Tibial artery (tissue), 4 donors: ENCODE measurements around the gene MED26.
"Not testable (repeated sequence)": the region's sequence is repeated elsewhere in the genome, so short reads cannot be mapped to it uniquely, and the experiment has no call there.

Experiments used
- DNase-seq, 2 donors: peaks; one replicate each; pipeline ENCODE4 v3.0.0-alpha.2; 2019
- H3K27ac ChIP-seq, 2 donors: fragments of 200-600 bp; sonication (generic) in 1 of 2; 1 replicate in 1 of 2; 2 replicates in 1 of 2; pipeline ENCODE4 v1.5.1; 2018 to 2019; ENCODE audit warnings: mild to moderate bottlenecking in 1 of 2
- H3K27me3 ChIP-seq, 2 donors: fragments of 200-600 bp; sonication (generic) in 1 of 2; one replicate each; pipeline versions ENCODE4 v1.5.1 to v1.6.0; 2016 to 2019
- H3K36me3 ChIP-seq, 3 donors: fragments of 200-600 bp; sonication (generic) in 2 of 3; one replicate each; pipeline ENCODE4 v1.5.1; 2016 to 2019; ENCODE audit warnings: mild to moderate bottlenecking in 2 of 3
- H3K4me1 ChIP-seq, 4 donors: fragments of 200-600 bp; sonication (generic) in 2 of 4; 1 replicate in 3 of 4; 2 replicates in 1 of 4; pipeline ENCODE4 v1.5.1; 2016 to 2019
- H3K4me3 ChIP-seq, 2 donors: fragments of 200-600 bp; sonication (generic) in 1 of 2; 1 replicate in 1 of 2; 2 replicates in 1 of 2; pipeline ENCODE4 v1.5.1; 2018 to 2019; ENCODE audit warnings: mild to moderate bottlenecking in 2 of 2
- H3K9me3 ChIP-seq, 3 donors: fragments of 200-600 bp; sonication (generic) in 1 of 3; one replicate each; pipeline ENCODE4 v1.5.1; 2016 to 2019
- intact Hi-C: fragments of 100-400 bp; cut with DNase I; formaldehyde crosslinking; loops from one replicate; pipeline ENCODE4 v1.15.0; 2023; ENCODE audit warnings: low total_unique reads
- TF ChIP-seq, protein P1 (sequence below), 2 experiments: fragments of 200-600 bp in 1 of 2; fragments of 450-650 bp in 1 of 2; IDR thresholded peaks; one replicate each; pipeline ENCODE4 v1.5.1; 2017 to 2019; ENCODE audit warnings: antibody characterized with exemption in 2 of 2, mild to moderate bottlenecking in 1 of 2, moderate library complexity in 1 of 2

Gene MED26

DNA sequence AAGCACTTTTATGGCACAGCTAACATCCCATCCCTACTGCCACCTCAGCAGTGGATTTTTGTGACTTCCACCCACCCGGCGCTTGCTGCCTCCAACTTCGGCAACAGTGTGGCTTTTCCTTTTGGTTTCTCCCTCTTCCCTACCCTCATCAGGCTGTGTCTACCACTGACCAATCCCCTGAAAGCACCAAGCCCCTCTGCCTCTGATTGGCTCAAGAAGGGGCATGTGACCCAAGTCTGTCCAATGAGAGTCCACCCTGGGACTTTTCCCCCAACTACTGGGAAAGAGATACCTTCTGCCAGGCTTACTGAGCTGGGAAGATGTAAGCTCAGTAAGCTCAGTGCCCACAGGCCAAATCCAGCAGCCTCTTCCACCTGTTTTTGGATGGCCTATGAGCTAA, 26.1 kb upstream of the MED26 start:
- intact Hi-C loops, result no loop called here
- H3K27ac ChIP-seq, result no peak overlapping the region
- peaks cover 0 to 24% (median 19%) of the 10 kb centered on the region in 4 donors for H3K4me1 ChIP-seq
- TF ChIP-seq, protein P1, sequence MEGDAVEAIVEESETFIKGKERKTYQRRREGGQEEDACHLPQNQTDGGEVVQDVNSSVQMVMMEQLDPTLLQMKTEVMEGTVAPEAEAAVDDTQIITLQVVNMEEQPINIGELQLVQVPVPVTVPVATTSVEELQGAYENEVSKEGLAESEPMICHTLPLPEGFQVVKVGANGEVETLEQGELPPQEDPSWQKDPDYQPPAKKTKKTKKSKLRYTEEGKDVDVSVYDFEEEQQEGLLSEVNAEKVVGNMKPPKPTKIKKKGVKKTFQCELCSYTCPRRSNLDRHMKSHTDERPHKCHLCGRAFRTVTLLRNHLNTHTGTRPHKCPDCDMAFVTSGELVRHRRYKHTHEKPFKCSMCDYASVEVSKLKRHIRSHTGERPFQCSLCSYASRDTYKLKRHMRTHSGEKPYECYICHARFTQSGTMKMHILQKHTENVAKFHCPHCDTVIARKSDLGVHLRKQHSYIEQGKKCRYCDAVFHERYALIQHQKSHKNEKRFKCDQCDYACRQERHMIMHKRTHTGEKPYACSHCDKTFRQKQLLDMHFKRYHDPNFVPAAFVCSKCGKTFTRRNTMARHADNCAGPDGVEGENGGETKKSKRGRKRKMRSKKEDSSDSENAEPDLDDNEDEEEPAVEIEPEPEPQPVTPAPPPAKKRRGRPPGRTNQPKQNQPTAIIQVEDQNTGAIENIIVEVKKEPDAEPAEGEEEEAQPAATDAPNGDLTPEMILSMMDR (IDR thresholded peaks at IDR 0.05), result no peak
- peaks cover 61 to 94% (median 76%) of the 10 kb centered on the region in 3 donors for H3K36me3 ChIP-seq
- no peaks in the 10 kb centered on the region for H3K27me3 ChIP-seq
- H3K4me3 ChIP-seq, result no peak overlapping the region
- no peak for DNase-seq
- no peaks in the 10 kb centered on the region for H3K9me3 ChIP-seq

DNA sequence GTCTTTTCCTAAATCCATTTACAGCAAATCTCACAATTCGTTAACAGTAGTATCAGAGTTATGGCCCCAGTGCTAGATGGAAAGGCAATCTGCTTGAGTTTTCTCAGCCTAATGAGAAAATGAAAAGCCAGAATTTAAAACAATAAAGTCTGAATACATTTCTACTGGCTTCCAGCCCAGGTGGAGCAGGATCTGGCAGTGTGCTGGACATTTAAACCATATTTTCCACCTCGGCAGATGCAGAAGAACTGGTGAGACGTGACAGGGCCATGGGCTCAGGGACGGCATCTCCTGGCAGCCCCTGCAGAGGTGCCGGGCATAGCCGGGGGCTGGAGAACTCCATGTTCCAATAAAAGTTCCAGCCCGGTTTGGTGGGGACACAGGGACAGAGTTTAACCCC, 24.9 kb upstream of the MED26 start:
- Histone ChIP-seq H3K27me3 (no peaks in the 10 kb centered on the region), H3K36me3 (peaks cover 68 to 93% (median 80%) of the 10 kb centered on the region in 3 donors), H3K4me3 (no peak overlapping the region), H3K27ac (no peak overlapping the region), H3K4me1 (peaks cover 0 to 11% (median 6%) of the 10 kb centered on the region in 4 donors), H3K9me3 (no peaks in the 10 kb centered on the region)
- intact Hi-C loops, result no loop called here
- TF ChIP-seq, protein P1 (IDR thresholded peaks at IDR 0.05), result no peak
- no peak for DNase-seq

DNA sequence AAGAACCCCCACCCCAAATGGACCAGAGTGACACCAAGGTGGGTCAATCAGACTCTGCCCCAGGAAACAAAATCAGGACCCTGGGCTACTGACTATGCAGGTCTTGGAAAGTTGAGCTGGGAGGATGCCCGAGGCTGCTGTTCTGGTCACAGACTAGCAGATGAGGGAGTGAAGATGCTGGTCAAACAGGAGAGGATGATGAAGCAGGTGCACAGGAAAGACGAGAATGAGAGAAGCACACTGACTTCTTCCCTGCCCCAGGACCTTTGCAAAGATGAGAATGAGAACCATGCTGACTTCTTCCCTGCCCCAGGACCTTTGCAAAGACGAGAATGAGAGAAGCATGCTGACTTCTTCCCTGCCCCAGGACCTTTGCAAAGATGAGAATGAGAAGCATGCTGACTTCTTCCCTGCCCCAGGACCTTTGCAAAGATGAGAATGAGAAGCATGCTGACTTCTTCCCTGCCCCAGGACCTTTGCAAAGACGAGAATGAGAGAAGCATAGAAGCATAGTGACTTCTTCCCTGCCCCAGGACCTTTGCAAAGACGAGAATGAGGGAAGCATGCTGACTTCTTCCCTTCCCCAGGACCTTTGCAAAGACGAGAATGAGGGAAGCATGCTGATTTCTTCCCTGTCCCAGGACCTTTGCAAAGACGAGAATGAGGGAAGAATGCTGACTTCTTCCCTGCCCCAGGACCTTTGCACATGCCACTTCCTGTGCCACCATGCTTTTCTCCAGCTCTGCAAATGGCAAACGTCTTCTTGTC, 23.6 kb upstream of the MED26 start:
- H3K27me3 ChIP-seq, H3K27ac ChIP-seq, H3K9me3 ChIP-seq, DNase-seq, H3K4me1 ChIP-seq, H3K4me3 ChIP-seq, intact Hi-C loops: not testable (repeated sequence)
- peaks cover 67 to 93% (median 73%) of the 10 kb centered on the region in 3 donors for H3K36me3 ChIP-seq

DNA sequence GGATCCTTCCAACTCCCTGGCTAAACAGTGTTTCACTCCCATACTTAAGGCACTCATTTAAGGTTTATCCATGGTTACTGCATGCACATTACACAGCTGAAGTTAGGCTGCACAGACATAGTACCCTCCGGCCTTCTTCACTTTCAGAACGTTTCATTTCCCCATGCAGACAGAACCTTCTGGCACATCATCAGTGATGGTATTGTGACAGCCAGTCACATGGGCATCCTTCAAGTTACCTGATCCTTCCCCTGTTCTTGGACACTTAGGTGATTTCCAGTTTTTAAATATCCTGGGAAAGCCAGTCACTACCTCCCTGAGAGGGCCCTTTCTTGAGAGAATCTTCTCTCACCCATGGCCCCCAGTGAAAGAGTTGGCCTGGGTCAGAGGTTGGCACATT, 22.8 kb upstream of the MED26 start:
- intact Hi-C loops, result no loop called here
- no peaks in the 10 kb centered on the region for H3K4me1 ChIP-seq
- H3K4me3 ChIP-seq, result no peak overlapping the region
- TF ChIP-seq, protein P1 (IDR thresholded peaks at IDR 0.05), result no peak
- H3K36me3 ChIP-seq, result peaks cover 67 to 93% (median 73%) of the 10 kb centered on the region in 3 donors
- no peaks in the 10 kb centered on the region for H3K9me3 ChIP-seq
- no peak overlapping the region for H3K27ac ChIP-seq
- DNase-seq, result no peak
- no peaks in the 10 kb centered on the region for H3K27me3 ChIP-seq

DNA sequence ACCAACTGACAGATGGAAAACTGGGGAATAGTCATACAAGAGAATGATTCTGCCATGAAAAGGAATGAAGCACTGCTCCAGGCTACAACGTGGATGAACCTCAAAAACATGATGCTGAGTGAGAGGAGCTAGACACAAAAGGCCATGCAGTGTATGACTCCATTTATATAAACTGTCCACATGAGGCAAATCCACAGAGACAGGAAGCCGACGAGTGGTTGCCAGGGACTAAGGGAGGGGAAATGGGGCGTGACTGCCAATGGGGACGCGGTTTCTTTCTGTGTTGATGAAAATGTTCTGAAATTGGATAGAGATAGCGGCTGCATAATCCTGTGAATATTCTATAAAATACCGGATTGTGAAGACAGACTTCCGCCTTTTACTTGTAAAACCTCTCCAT, 21.7 kb upstream of the MED26 start:
- Histone ChIP-seq H3K27me3 (no peaks in the 10 kb centered on the region), H3K27ac (no peak overlapping the region), H3K9me3 (no peaks in the 10 kb centered on the region), H3K36me3 (peaks cover 67 to 93% (median 68%) of the 10 kb centered on the region in 3 donors), H3K4me3 (no peak overlapping the region), H3K4me1 (no peaks in the 10 kb centered on the region)
- intact Hi-C loops, result no loop called here
- DNase-seq, result peak in 1 of 2 donors; percentile 31
- TF ChIP-seq, protein P1 (IDR thresholded peaks at IDR 0.05), result no peak

DNA sequence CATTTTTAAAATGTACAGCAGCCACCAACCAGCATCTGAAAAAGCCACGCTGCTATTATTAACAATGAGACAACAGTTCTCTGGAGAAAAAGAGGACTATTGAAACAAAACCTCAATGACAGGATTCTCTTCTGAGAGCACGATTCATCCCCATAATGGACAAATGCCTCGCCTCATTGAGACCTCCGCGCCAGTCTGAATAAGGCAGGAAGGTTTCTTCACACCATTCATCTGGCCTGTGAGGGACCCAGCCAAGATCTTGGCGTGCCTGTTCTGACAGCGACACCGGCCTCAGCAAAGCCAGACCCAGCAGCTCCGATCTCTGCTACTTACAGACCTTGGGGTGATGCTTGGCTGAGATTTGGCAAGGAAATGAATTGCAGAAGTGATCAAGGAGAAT, 17.1 kb upstream of the MED26 start:
- H3K27ac ChIP-seq, result no peak overlapping the region
- TF ChIP-seq, protein P1 (IDR thresholded peaks at IDR 0.05), result no peak
- peaks cover 60 to 92% (median 66%) of the 10 kb centered on the region in 3 donors for H3K36me3 ChIP-seq
- no peaks in the 10 kb centered on the region for H3K9me3 ChIP-seq
- intact Hi-C loops, result no loop called here
- no peaks in the 10 kb centered on the region for H3K4me1 ChIP-seq
- no peaks in the 10 kb centered on the region for H3K27me3 ChIP-seq
- H3K4me3 ChIP-seq, result no peak overlapping the region
- DNase-seq, result no peak
